ENCODE data around the gene TXK.

DNA sequence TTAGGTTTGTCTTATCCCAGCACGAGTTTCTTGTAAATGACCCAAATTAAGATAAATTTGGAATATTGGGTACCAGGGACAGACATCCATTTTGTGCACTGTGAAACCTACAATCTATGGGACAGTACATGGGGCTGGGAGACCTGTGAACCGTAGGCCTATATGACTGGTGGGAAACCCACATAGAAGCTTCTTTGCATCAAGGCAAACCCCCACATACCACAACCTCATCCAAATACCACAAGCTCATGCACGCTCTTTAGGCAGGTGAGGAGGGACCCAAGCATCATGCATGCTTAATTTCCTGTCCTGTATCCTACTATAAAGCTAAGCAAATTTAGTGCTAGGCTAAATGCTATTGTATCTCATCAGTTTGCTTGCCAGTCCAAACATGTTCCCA is 69.7 kb downstream of the TXK start:
- TF ChIP-seq CTCF (IDR thresholded peaks at IDR 0.05; ENCODE audit: insufficient read depth, low read length, poor library complexity, severe bottlenecking) (no peak), EZH2phosphoT487 (conservative IDR thresholded peaks at IDR 0.05; ENCODE audit: low read length) (no peak)
